Measurements from ENCODE around the gene CAPN14.

DNA sequence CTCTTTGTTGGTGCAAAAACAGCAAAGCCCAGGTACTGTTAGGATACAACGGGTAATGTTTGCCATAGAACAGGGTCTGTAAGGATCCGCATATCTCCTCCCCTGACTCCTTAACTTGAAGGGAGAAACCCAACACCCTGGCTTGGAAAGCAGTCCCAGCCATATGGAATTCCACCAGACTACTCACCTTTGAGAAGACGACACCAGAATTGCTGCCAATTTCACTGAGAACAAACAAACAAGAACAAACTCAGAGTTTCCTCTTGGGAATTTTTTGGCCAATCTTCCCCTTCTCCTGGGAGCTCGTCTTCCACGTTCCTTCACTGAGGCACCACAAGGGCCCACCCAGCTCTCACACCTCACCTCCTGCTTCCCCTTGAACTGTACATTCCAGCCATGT lies 29.2 kb downstream of the CAPN14 start:
- TF ChIP-seq, protein P1, sequence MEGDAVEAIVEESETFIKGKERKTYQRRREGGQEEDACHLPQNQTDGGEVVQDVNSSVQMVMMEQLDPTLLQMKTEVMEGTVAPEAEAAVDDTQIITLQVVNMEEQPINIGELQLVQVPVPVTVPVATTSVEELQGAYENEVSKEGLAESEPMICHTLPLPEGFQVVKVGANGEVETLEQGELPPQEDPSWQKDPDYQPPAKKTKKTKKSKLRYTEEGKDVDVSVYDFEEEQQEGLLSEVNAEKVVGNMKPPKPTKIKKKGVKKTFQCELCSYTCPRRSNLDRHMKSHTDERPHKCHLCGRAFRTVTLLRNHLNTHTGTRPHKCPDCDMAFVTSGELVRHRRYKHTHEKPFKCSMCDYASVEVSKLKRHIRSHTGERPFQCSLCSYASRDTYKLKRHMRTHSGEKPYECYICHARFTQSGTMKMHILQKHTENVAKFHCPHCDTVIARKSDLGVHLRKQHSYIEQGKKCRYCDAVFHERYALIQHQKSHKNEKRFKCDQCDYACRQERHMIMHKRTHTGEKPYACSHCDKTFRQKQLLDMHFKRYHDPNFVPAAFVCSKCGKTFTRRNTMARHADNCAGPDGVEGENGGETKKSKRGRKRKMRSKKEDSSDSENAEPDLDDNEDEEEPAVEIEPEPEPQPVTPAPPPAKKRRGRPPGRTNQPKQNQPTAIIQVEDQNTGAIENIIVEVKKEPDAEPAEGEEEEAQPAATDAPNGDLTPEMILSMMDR (IDR thresholded peaks at IDR 0.05): no peak
- no peak for TF ChIP-seq POLR2A (IDR thresholded peaks at IDR 0.05)

Data from uterus (tissue), 2 donors.